IMR-90 (cell line): ENCODE results near the gene CRABP1. TPM values are rescaled to one million over a fixed set of nuclear protein-coding genes. Genes with fewer than 3 reads are reported as not detected.
A peak's percentile ranks its signal among the peaks of the same experiment; 100 is the strongest.

Source experiments
- ATAC-seq: fragments of 200-7000 bp; cut with Tn5 transposase; 2 replicates; pipeline ENCODE4 v1.9.1; 2020; ENCODE audit warnings: low read depth, mild to moderate bottlenecking, moderate library complexity
- BruUV-seq: library from RNA; stranded (reverse); fragments of 400-500 nt; replicated peaks from 2 replicates; lab custom pipeline; 2021; lab: Mats Ljungman, UMichigan
- CTCF ChIA-PET: fragments of 300-600 bp; formaldehyde crosslinking; extraction: SDS; loops from one replicate; lab custom pipeline; 2021; ENCODE audit warnings: antibody characterized with exemption; lab: Yijun Ruan, JAX
- POLR2A ChIA-PET: fragments of 300-600 bp; sonication (Branson Sonifier 250); formaldehyde crosslinking; loops from one replicate; lab custom pipeline; 2022; ENCODE audit warnings: antibody characterized with exemption; ENCODE audit not compliant: unreplicated experiment; lab: Charles Lee
- DNase-seq: peaks from one replicate; pipeline ENCODE4 v3.0.0; 2013
- H2AFZ ChIP-seq: replicated peaks from 2 replicates; pipeline ENCODE3; 2013; ENCODE audit warnings: low read length, mild to moderate bottlenecking; ENCODE audit not compliant: poor library complexity
- H2AK5ac ChIP-seq: 2 replicates; pipeline ENCODE4 v1.6.1; 2013; ENCODE audit warnings: low read depth, low read length, inconsistent platforms
- H2AK9ac ChIP-seq: replicated peaks from 2 replicates; pipeline ENCODE3; 2013; ENCODE audit warnings: mild to moderate bottlenecking, low read depth, low read length, moderate library complexity; ENCODE audit not compliant: poor library complexity
- H2BK120ac ChIP-seq: 2 replicates; pipeline ENCODE4 v1.6.1; 2013; ENCODE audit warnings: low read depth, low read length, inconsistent platforms
- H2BK15ac ChIP-seq: 3 replicates; pipeline ENCODE4 v1.6.1; 2013; ENCODE audit warnings: low read depth, low read length, inconsistent platforms
- H2BK20ac ChIP-seq: 2 replicates; pipeline ENCODE4 v1.6.1; 2013; ENCODE audit warnings: low read depth, mild to moderate bottlenecking, inconsistent platforms, low read length, moderate library complexity
- H2BK5ac ChIP-seq: 2 replicates; pipeline ENCODE4 v1.6.1; 2013; ENCODE audit warnings: mild to moderate bottlenecking, low read depth, low read length, inconsistent platforms; ENCODE audit not compliant: poor library complexity, severe bottlenecking
- H3K14ac ChIP-seq: replicated peaks from 2 replicates; pipeline ENCODE4 v1.6.1; 2013; ENCODE audit warnings: low read depth, low read length, inconsistent platforms
- H3K18ac ChIP-seq: 2 replicates; pipeline ENCODE4 v1.6.1; 2013; ENCODE audit warnings: low read depth, low read length, control low read depth
- H3K23ac ChIP-seq: 2 replicates; pipeline ENCODE4 v1.6.1; 2013; ENCODE audit warnings: low read depth, low read length, inconsistent platforms
- H3K27ac ChIP-seq: 2 replicates; pipeline ENCODE4 v1.5.1; 2013; ENCODE audit warnings: mild to moderate bottlenecking, control low read depth, low read length; ENCODE audit not compliant: insufficient read depth
- H3K27me3 ChIP-seq: 2 replicates; pipeline ENCODE4 v1.6.1; 2013; ENCODE audit warnings: low read length; ENCODE audit not compliant: control insufficient read depth, insufficient read depth
- H3K36me3 ChIP-seq: 2 replicates; pipeline ENCODE4 v1.6.1; 2013; ENCODE audit warnings: low read length, mixed read lengths; ENCODE audit not compliant: control insufficient read depth, insufficient read depth
- H3K4ac ChIP-seq: 2 replicates; pipeline ENCODE4 v1.6.1; 2013; ENCODE audit warnings: low read depth, low read length, inconsistent platforms
- H3K4me1 ChIP-seq: 2 replicates; pipeline ENCODE4 v1.6.1; 2013; ENCODE audit warnings: low read length, mixed read lengths; ENCODE audit not compliant: control insufficient read depth, insufficient read depth
- H3K4me2 ChIP-seq: 2 replicates; pipeline ENCODE4 v1.6.1; 2013; ENCODE audit warnings: low read depth, mild to moderate bottlenecking, control low read depth, low read length, moderate library complexity
- H3K4me3 ChIP-seq: 2 replicates; pipeline ENCODE4 v1.5.1; 2013; ENCODE audit warnings: low read depth, mild to moderate bottlenecking, control low read depth, low read length, moderate library complexity; ENCODE audit not compliant: insufficient read depth
- H3K56ac ChIP-seq: 2 replicates; pipeline ENCODE4 v1.6.1; 2013; ENCODE audit warnings: low read length, inconsistent platforms; ENCODE audit not compliant: insufficient read depth; ENCODE audit errors: extremely low read depth
- H3K79me1 ChIP-seq, 2 experiments: 2 replicates each; pipeline ENCODE4 v1.6.1; 2013; ENCODE audit warnings: low read length in 2 of 2, inconsistent platforms in 1 of 2, low read depth in 1 of 2
- H3K9ac ChIP-seq: 2 replicates; pipeline ENCODE4 v1.6.1; 2013; ENCODE audit warnings: low read depth, low read length, control low read depth
- H3K9me1 ChIP-seq: 2 replicates; pipeline ENCODE4 v1.6.1; 2013; ENCODE audit warnings: low read length, inconsistent platforms; ENCODE audit not compliant: insufficient read depth
- H3K9me3 ChIP-seq: 2 replicates; pipeline ENCODE4 v1.6.1; 2013; ENCODE audit warnings: low read length; ENCODE audit not compliant: control insufficient read depth, insufficient read depth
- H4K20me1 ChIP-seq: 2 replicates; pipeline ENCODE4 v1.6.1; 2013; ENCODE audit warnings: low read length, inconsistent platforms; ENCODE audit not compliant: insufficient read depth
- H4K5ac ChIP-seq: 2 replicates; pipeline ENCODE4 v1.6.1; 2013; ENCODE audit warnings: mild to moderate bottlenecking, low read depth, low read length, control low read depth
- H4K8ac ChIP-seq, 2 experiments: 2 replicates each; pipeline ENCODE4 v1.6.1; 2013; ENCODE audit warnings: low read depth in 2 of 2, low read length in 2 of 2, control low read depth in 1 of 2, inconsistent platforms in 1 of 2
- H4K91ac ChIP-seq: 2 replicates; pipeline ENCODE4 v1.6.1; 2013; ENCODE audit warnings: low read depth, low read length, inconsistent platforms; ENCODE audit not compliant: insufficient read depth
- ELK1 ChIP-seq: fragments of 150-350 bp; IDR thresholded peaks from 2 replicates; pipeline ENCODE4 v1.6.1; 2016; ENCODE audit warnings: low read depth, mild to moderate bottlenecking, low read length, moderate library complexity, borderline replicate concordance
- RFX5 ChIP-seq: IDR thresholded peaks from 2 replicates; pipeline ENCODE4 v1.8.0; 2012; ENCODE audit warnings: low read depth, mild to moderate bottlenecking, low read length, moderate library complexity
- WGBS, 2 experiments: methylation state at CpG; one replicate each; pipeline versions ENCODE4 v1.1.5 to v1.1.7; 2013; ENCODE audit warnings: missing lambda C conversion rate in 2 of 2; ENCODE audit not compliant: insufficient read length in 1 of 2; ENCODE audit errors: extremely low coverage in 2 of 2; 5-methylcytosine and 5-hydroxymethylcytosine counted together
- dilution Hi-C: fragments of 300-500 bp; cut with HindIII; formaldehyde crosslinking; loops from one replicate; pipeline ENCODE4 v1.14.3; 2018; ENCODE audit warnings: low sequenced_read_pairs; ENCODE audit not compliant: unreplicated experiment
- in situ Hi-C: fragments of 300-500 bp; cut with MboI; formaldehyde crosslinking; loops from 3 replicates; pipeline ENCODE4 v1.14.3; 2019; ENCODE audit warnings: low sequenced_read_pairs, inconsistent platforms, mixed read lengths
- intact Hi-C: fragments of 100-400 bp; cut with micrococcal nuclease; formaldehyde crosslinking; loops from 2 replicates; pipeline ENCODE4 v1.10.0; 2022
- polyA plus RNA-seq, 3 experiments: library from polyadenylated mRNA; depleted of rRNA; stranded (reverse); fragments of >200 nt; gene quantifications; 2 replicates each; pipeline ENCODE4 v1.2.3, GENCODE V29; 2012; ENCODE audit warnings: low replicate concordance in 1 of 3
- total RNA-seq: library from RNA; depleted of rRNA; stranded (reverse); fragments of >200 nt; gene quantifications from 2 replicates; pipeline ENCODE4 v1.2.3, GENCODE V29; 2012

The CRABP1 gene
- total and polyA plus RNA-seq, 2 of the 4 experiments (the other 2 are of a cell fraction): not detected

DNA sequence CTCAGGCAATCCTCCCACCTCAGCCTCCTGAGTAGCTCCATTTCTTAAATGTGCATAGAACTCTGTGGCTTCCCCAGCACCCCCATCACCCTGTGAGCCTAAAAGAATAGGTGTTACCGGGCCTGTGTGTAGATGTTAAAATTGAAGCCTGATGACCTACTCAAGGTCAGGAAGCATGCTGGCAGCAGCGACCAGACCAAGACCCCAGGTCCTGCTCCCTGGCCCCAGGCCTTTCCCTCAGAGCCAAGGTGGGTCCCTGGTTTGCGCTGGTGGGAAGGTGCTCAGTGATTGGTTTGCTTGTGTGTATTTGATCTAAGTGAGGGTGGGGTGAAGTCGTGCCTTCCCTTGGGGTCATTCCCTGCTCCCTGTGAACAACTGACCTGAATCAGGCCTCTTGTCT, 18.4 kb upstream of the CRABP1 start:
- peak overlapping the region; percentile 56; the same call in 1 of the 2 replicates for H3K4ac ChIP-seq
- WGBS, 2 experiments: 43% methylated on average over 1 of the region's 4 CpGs; no CpG with 5 or more reads in 1 of the 2 experiments
- H2AFZ ChIP-seq: peak overlapping the region; percentile 87
- no peak overlapping the region for H3K4me3 ChIP-seq
- H3K36me3 ChIP-seq: no peaks in the 10 kb centered on the region
- peaks cover 14% of the 10 kb centered on the region for H3K9me1 ChIP-seq
- CTCF ChIA-PET: no interaction called here
- no peak overlapping the region for H3K9ac ChIP-seq
- no peak overlapping the region for H3K4me2 ChIP-seq
- no peaks in the 10 kb centered on the region for H4K20me1 ChIP-seq
- H3K18ac ChIP-seq: no peak overlapping the region
- H4K8ac ChIP-seq: peak overlapping the region; percentile 44 to 77
- H3K79me1 ChIP-seq: no peaks in the 10 kb centered on the region
- H4K91ac ChIP-seq: no peak overlapping the region
- intact Hi-C loops (no loop called here), dilution Hi-C loops (no loop called here), in situ Hi-C loops (no loop called here)
- no TSS peak for BruUV-seq
- TF ChIP-seq ELK1 (no peak), RFX5 (no peak)
- no peak overlapping the region for H2BK5ac ChIP-seq
- no peak overlapping the region for H2AK5ac ChIP-seq
- peak overlapping the region; percentile 21; the same call in 1 of the 2 replicates for H3K14ac ChIP-seq
- ATAC-seq: no peak
- H3K56ac ChIP-seq: no peak overlapping the region
- no peak overlapping the region for H2BK120ac ChIP-seq
- H3K27ac ChIP-seq: no peak overlapping the region
- H2AK9ac ChIP-seq: no peak overlapping the region
- H3K23ac ChIP-seq: no peak overlapping the region
- peaks cover 4% of the 10 kb centered on the region; the same call in 1 of the 2 replicates for H3K4me1 ChIP-seq
- H2BK15ac ChIP-seq: no peak overlapping the region
- H3K9me3 ChIP-seq: no peaks in the 10 kb centered on the region
- no peak overlapping the region for H4K5ac ChIP-seq
- POLR2A ChIA-PET: no interaction called here
- H3K27me3 ChIP-seq: peaks cover 14% of the 10 kb centered on the region; the same call in 1 of the 2 replicates
- no peak overlapping the region for H2BK20ac ChIP-seq
- no peak for DNase-seq
